GM12891 (cell line): ENCODE data around the gene EXOC1.
"Not testable (repeated sequence)": the region's sequence is repeated elsewhere in the genome, so short reads cannot be mapped to it uniquely, and the experiment has no call there.

Experiments
- DNase-seq: peaks from one replicate; pipeline ENCODE4 v3.0.0; 2011; ENCODE audit warnings: low spot score; ENCODE audit not compliant: insufficient read length
- FAIRE-seq: peaks from 2 replicates; lab custom pipeline; 2011; peaks lifted over from hg19 to GRCh38; lab: Jason Lieb, UNC
- PAX5 ChIP-seq: IDR thresholded peaks from 2 replicates; pipeline ENCODE4 v1.6.1; 2011; ENCODE audit warnings: low read length, moderate library complexity, mild to moderate bottlenecking; ENCODE audit not compliant: insufficient read depth, severe bottlenecking
- POLR2A ChIP-seq: IDR thresholded peaks from 2 replicates; pipeline ENCODE4 v1.6.1; 2011; ENCODE audit warnings: low read depth, low read length, control low read depth
- POLR2AphosphoS5 ChIP-seq: IDR thresholded peaks from 2 replicates; pipeline ENCODE4 v1.6.1; 2011; ENCODE audit warnings: low read depth, low read length, control low read depth
- POU2F2 ChIP-seq: IDR thresholded peaks from 2 replicates; pipeline ENCODE4 v1.6.1; 2011; ENCODE audit warnings: low read depth, mild to moderate bottlenecking, control low read depth, low read length, moderate library complexity
- SPI1 ChIP-seq: IDR thresholded peaks from 2 replicates; pipeline ENCODE4 v1.6.1; 2011; ENCODE audit warnings: low read depth, low read length, control low read depth
- TAF1 ChIP-seq: IDR thresholded peaks from 2 replicates; pipeline ENCODE4 v1.6.1; 2011; ENCODE audit warnings: low read depth, low read length, control low read depth

EXOC1 gene

GRCh38 chr4:55826986-55827385, 26.5 kb upstream of the EXOC1 start:
- TF ChIP-seq POLR2A (no peak), POU2F2 (no peak), PAX5 (no peak), TAF1 (no peak), POLR2AphosphoS5 (no peak), SPI1 (no peak)
- DNase-seq (no peak), FAIRE-seq (no peak)

GRCh38 chr4:55827582-55827981, 25.9 kb upstream of the EXOC1 start:
- no peak for FAIRE-seq

DNA sequence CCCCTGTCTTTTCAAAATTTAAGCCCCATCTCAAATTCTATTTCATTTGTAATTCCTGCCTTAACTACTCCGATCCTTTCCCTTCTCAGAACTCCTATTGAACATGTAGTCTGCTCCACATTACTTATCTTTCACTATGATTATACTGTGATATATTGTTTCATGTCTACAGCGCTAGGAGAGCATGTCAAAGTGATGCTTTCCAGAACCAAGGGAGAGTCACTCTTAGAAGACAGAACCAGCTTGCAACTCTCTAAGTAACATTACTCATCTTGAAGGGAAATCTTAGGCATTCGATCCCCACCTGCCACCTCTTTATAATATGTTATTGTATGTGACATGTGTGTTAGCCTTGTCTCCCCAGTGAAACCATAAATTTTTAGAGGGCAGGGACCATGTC, 23.4 kb upstream of the EXOC1 start:
- TF ChIP-seq TAF1 = no peak
- no peak for TF ChIP-seq POLR2AphosphoS5
- TF ChIP-seq PAX5 = no peak
- no peak for TF ChIP-seq POU2F2
- no peak for TF ChIP-seq POLR2A
- TF ChIP-seq SPI1 = no peak
- no peak for FAIRE-seq
- no peak for DNase-seq

More at GRCh38 chr4:55827582-55827981, 25.9 kb upstream of the EXOC1 start:
- DNase-seq = no peak
- TF ChIP-seq POU2F2 (no peak), TAF1 (no peak), PAX5 (no peak), POLR2A (no peak), SPI1 (no peak), POLR2AphosphoS5 (no peak)

- TF ChIP-seq TAF1 = no peak
- no peak for TF ChIP-seq POLR2A
- TF ChIP-seq POLR2AphosphoS5 = no peak
- no peak for TF ChIP-seq PAX5
- TF ChIP-seq POU2F2 = no peak
- TF ChIP-seq SPI1 = no peak
- FAIRE-seq = no peak
- no peak for DNase-seq
These were observed 22.7 kb upstream of the EXOC1 start for GRCh38 chr4:55830716-55831115.

- FAIRE-seq = no peak
- DNase-seq = no peak
- TF ChIP-seq SPI1 = no peak
- no peak for TF ChIP-seq POLR2AphosphoS5
- no peak for TF ChIP-seq PAX5
- no peak for TF ChIP-seq POU2F2
- no peak for TF ChIP-seq TAF1
- TF ChIP-seq POLR2A = no peak
These were observed 19.2 kb upstream of the EXOC1 start for GRCh38 chr4:55834086-55834795.

GRCh38 chr4:55837903-55838302, 15.5 kb upstream of the EXOC1 start:
- FAIRE-seq = no peak
- DNase-seq = no peak
- TF ChIP-seq TAF1 = no peak
- no peak for TF ChIP-seq POU2F2
- TF ChIP-seq POLR2A = no peak
- TF ChIP-seq PAX5 = no peak
- no peak for TF ChIP-seq SPI1
- TF ChIP-seq POLR2AphosphoS5 = no peak

DNA sequence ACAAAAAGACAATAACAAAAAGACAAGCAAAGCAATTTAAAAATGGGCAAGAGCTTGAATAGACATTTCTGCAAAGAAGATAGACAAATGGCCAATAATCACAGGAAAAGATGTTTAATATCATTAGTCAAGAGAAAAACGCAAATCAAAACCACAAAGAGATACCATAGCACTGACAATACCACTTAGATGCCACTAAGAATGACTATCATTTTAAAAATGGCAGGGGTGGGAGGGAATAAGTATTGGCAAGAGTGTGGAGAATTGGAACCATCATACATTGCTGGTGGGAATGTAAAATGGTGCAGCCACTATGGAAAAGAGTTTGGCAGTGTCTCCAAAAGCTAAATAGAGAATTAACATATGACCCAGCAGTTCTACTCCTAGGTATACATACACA, 15.1 kb upstream of the EXOC1 start:
- TF ChIP-seq POU2F2 = no peak
- TF ChIP-seq SPI1 = no peak
- no peak for TF ChIP-seq POLR2AphosphoS5
- no peak for TF ChIP-seq TAF1
- no peak for TF ChIP-seq PAX5
- TF ChIP-seq POLR2A = no peak
- no peak for DNase-seq
- no peak for FAIRE-seq

GRCh38 chr4:55838952-55839351, 14.5 kb upstream of the EXOC1 start:
- no peak for DNase-seq
- FAIRE-seq = no peak
- no peak for TF ChIP-seq SPI1
- TF ChIP-seq PAX5 = no peak
- no peak for TF ChIP-seq POLR2A
- no peak for TF ChIP-seq POU2F2
- TF ChIP-seq TAF1 = no peak
- TF ChIP-seq POLR2AphosphoS5 = no peak

DNA sequence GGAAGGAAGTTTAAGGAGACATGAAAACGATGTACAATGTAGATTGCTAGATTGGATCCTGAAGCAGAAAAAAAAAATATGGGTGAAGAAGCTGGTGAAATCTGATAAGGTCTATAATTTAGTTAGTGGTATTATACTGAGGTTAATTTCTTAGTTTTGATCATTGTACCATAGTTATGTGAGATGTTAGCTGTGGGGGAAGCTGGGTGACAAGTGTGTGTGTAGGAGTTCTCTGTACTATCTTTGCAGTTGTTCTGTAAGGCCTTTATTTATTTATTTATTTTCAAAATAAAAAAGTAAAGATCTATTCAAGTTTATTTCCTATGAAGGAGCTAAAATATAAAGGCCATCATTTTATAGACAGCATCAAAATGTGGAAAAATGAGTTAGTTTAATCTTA, 12.5 kb upstream of the EXOC1 start:
- no peak for TF ChIP-seq SPI1
- no peak for TF ChIP-seq POLR2A
- no peak for TF ChIP-seq TAF1
- no peak for TF ChIP-seq POU2F2
- no peak for TF ChIP-seq POLR2AphosphoS5
- no peak for TF ChIP-seq PAX5
- DNase-seq = no peak
- no peak for FAIRE-seq

DNA sequence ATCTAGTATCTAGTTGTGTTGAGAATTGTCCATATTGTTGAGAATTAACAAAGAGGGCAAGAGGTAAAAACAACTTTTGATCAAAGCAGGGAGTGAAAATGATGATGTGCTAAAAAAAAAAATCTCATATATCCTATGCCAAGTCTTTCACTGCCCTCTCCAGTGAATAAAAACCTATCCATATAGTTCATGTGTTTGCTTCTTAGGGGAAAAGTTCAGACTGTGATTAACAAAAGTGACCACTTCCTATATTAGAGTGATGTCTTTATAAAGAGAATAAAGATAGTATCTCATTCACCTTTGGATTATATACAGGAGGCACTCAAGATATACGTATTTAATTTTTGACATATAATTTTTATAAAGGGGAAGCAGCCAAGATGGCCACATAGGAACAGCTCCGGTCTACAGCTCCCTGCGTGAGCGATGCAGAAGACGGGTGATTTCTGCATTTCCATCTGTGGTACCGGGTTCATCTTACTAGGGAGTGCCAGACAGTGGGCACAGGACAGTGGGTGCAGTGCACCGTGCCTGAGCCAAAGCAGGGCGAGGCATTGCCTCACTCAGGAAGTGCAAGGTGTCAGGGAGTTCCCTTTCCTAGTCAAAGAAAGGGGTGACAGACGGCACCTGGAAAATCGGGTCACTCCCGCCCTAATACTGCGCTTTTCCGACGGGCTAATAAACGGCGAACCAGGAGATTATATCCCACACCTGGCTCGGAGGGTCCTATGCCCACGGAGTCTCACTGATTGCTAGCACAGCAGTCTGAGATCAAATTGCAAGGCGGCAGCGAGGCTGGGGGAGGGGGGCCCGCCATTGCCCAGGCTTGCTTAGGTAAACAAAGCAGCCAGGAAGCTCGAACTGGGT, 11.8 kb upstream of the EXOC1 start:
- not testable (repeated sequence) for DNase-seq, FAIRE-seq

- not testable (repeated sequence) for FAIRE-seq, DNase-seq
These were observed 11.1 kb upstream of the EXOC1 start for GRCh38 chr4:55842312-55842711.
